Hematopoietic multipotent progenitor cell treated with erythropoietin and hydrocortisone succinate and interleukin-3 and kit ligand, for 17 days (in vitro differentiated cells): ENCODE data around the gene TNS2.
"Not testable (repeated sequence)": the region's sequence is repeated elsewhere in the genome, so short reads cannot be mapped to it uniquely, and the experiment has no call there.

Experiments
- DNase-seq: peaks from one replicate; pipeline ENCODE4 v3.0.0-alpha.2; 2015; ENCODE audit warnings: low spot score

The TNS2 gene

GRCh38 chr12:53049571-53050318 lies at the start of gene TNS2:
TSS of gene TNS2 (plus strand) at chr12:53050065. CDS start at chr12:53050186, 121 bp downstream.
- no peak for DNase-seq

- DNase-seq: no peak
Measured at GRCh38 chr12:53004178-53004577, 45.7 kb upstream of the TNS2 start.

- no peak for DNase-seq
Measured at GRCh38 chr12:53004582-53004981, 45.3 kb upstream of the TNS2 start.

GRCh38 chr12:53005215-53005985 lies 44.5 kb upstream of the TNS2 start:
- DNase-seq: no peak

- DNase-seq: peak; percentile 98
Measured at GRCh38 chr12:53005986-53006809, 43.7 kb upstream of the TNS2 start, which contains the start of gene EIF4B. TSS of gene EIF4B (plus strand) at chr12:53006456. CDS start at chr12:53006484, 28 bp downstream.

GRCh38 chr12:53006810-53007309 lies 43.0 kb upstream of the TNS2 start:
- peak; percentile 71 for DNase-seq

- DNase-seq: no peak
Measured at GRCh38 chr12:53007343-53007742, 42.5 kb upstream of the TNS2 start.

- not testable (repeated sequence) for DNase-seq
Measured at GRCh38 chr12:53008760-53009159, 41.1 kb upstream of the TNS2 start.

GRCh38 chr12:53010955-53011354 lies 38.9 kb upstream of the TNS2 start:
- DNase-seq: no peak

- DNase-seq: no peak
Measured at GRCh38 chr12:53011889-53012288, 38.0 kb upstream of the TNS2 start.

- DNase-seq: no peak
Measured at GRCh38 chr12:53012928-53013327, 36.9 kb upstream of the TNS2 start.

- DNase-seq: no peak
Measured at GRCh38 chr12:53014709-53015108, 35.2 kb upstream of the TNS2 start.

- no peak for DNase-seq
Measured at GRCh38 chr12:53025250-53025649, 24.6 kb upstream of the TNS2 start.

GRCh38 chr12:53027014-53027413 lies 22.9 kb upstream of the TNS2 start:
- not testable (repeated sequence) for DNase-seq

GRCh38 chr12:53031616-53032015 lies 18.2 kb upstream of the TNS2 start:
- DNase-seq: no peak

GRCh38 chr12:53033832-53034231 lies 16.0 kb upstream of the TNS2 start:
- not testable (repeated sequence) for DNase-seq

GRCh38 chr12:53034459-53034858 lies 15.4 kb upstream of the TNS2 start:
- no peak for DNase-seq

GRCh38 chr12:53036802-53037201 lies 13.1 kb upstream of the TNS2 start:
- DNase-seq: no peak

GRCh38 chr12:53039851-53040250 lies 10.0 kb upstream of the TNS2 start:
- DNase-seq: no peak

- no peak for DNase-seq
Measured at GRCh38 chr12:53042607-53043454, 7.0 kb upstream of the TNS2 start.

GRCh38 chr12:53044052-53044581 lies 5.7 kb upstream of the TNS2 start:
- no peak for DNase-seq
